Measurements from ENCODE around the gene ELMO3.

GRCh38 chr16:67204076-67204475 is 5.1 kb downstream of the ELMO3 start:
- TF ChIP-seq CTCF (IDR thresholded peaks at IDR 0.05) (no peak), TCF7L2 (IDR thresholded peaks at IDR 0.05; ENCODE audit: low read depth, low read length) (no peak), SIN3A (IDR thresholded peaks at IDR 0.05; ENCODE audit: borderline replicate concordance, insufficient read depth, low read depth, low read length) (no peak), POLR2AphosphoS5 (IDR thresholded peaks at IDR 0.05; ENCODE audit: low read depth, low read length) (no peak)
- TF ChIP-seq, protein P1, sequence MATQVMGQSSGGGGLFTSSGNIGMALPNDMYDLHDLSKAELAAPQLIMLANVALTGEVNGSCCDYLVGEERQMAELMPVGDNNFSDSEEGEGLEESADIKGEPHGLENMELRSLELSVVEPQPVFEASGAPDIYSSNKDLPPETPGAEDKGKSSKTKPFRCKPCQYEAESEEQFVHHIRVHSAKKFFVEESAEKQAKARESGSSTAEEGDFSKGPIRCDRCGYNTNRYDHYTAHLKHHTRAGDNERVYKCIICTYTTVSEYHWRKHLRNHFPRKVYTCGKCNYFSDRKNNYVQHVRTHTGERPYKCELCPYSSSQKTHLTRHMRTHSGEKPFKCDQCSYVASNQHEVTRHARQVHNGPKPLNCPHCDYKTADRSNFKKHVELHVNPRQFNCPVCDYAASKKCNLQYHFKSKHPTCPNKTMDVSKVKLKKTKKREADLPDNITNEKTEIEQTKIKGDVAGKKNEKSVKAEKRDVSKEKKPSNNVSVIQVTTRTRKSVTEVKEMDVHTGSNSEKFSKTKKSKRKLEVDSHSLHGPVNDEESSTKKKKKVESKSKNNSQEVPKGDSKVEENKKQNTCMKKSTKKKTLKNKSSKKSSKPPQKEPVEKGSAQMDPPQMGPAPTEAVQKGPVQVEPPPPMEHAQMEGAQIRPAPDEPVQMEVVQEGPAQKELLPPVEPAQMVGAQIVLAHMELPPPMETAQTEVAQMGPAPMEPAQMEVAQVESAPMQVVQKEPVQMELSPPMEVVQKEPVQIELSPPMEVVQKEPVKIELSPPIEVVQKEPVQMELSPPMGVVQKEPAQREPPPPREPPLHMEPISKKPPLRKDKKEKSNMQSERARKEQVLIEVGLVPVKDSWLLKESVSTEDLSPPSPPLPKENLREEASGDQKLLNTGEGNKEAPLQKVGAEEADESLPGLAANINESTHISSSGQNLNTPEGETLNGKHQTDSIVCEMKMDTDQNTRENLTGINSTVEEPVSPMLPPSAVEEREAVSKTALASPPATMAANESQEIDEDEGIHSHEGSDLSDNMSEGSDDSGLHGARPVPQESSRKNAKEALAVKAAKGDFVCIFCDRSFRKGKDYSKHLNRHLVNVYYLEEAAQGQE (IDR thresholded peaks at IDR 0.05; ENCODE audit: insufficient read depth in 1 of 2, low read depth in 2 of 2, low read length in 1 of 2), result no peak
